CD4-positive, alpha-beta memory T cell (primary cell): ENCODE results near the gene CDCP2. TPM values are rescaled to one million over a fixed set of nuclear protein-coding genes. Genes with fewer than 3 reads are reported as not detected.

Source experiments
- CTCF ChIA-PET: fragments of 350-600 bp; sonication (Branson Sonifier 250); formaldehyde crosslinking; loops from one replicate; lab custom pipeline; 2021; ENCODE audit warnings: inconsistent platforms; ENCODE audit not compliant: partially characterized antibody; lab: Charles Lee
- POLR2A ChIA-PET: fragments of 350-600 bp; sonication (Branson Sonifier 250); formaldehyde crosslinking; loops from one replicate; lab custom pipeline; 2021; ENCODE audit not compliant: partially characterized antibody; lab: Charles Lee
- DNase-seq, 5 donors: peaks; one replicate each; pipeline versions ENCODE4 v3.0.0 to v3.0.0-alpha.2; 2020 to 2022; ENCODE audit warnings: mixed read lengths in 1 of 5
- H3K27ac ChIP-seq: one replicate; pipeline ENCODE4 v1.7.0; 2013; ENCODE audit warnings: low read depth, low read length
- H3K27me3 ChIP-seq: 2 replicates; pipeline ENCODE4 v1.7.0; 2013; ENCODE audit warnings: mild to moderate bottlenecking, low read length, moderate library complexity; ENCODE audit not compliant: insufficient read depth
- H3K36me3 ChIP-seq: 2 replicates; pipeline ENCODE4 v1.7.0; 2013; ENCODE audit warnings: mild to moderate bottlenecking, low read length, moderate library complexity; ENCODE audit not compliant: insufficient read depth
- H3K4me1 ChIP-seq: 2 replicates; pipeline ENCODE4 v1.7.0; 2013; ENCODE audit warnings: mild to moderate bottlenecking, low read length, moderate library complexity; ENCODE audit not compliant: insufficient read depth
- H3K4me3 ChIP-seq, 2 donors: one replicate each; pipeline ENCODE4 v1.7.0; 2013; ENCODE audit warnings: low read length in 2 of 2, mild to moderate bottlenecking in 1 of 2
- H3K9me3 ChIP-seq, 2 donors: one replicate each; pipeline ENCODE4 v1.7.0; 2013; ENCODE audit warnings: low read length in 2 of 2, control low read depth in 1 of 2; ENCODE audit not compliant: control insufficient read depth in 1 of 2
- H3K27ac Mint-ChIP-seq, 7 donors: one replicate each; pipeline ENCODE4 v1.8.0; 2020 to 2021; ENCODE audit warnings: mixed read lengths in 7 of 7, mild to moderate bottlenecking in 6 of 7, inconsistent platforms in 3 of 7, moderate library complexity in 3 of 7
- H3K27me3 Mint-ChIP-seq, 2 donors: one replicate each; pipeline ENCODE4 v1.8.0; 2020 to 2021; ENCODE audit warnings: mixed read lengths in 2 of 2
- H3K36me3 Mint-ChIP-seq, 2 donors: one replicate each; pipeline ENCODE4 v1.8.0; 2020 to 2021; ENCODE audit warnings: mixed read lengths in 2 of 2, inconsistent platforms in 1 of 2, mild to moderate bottlenecking in 1 of 2
- H3K4me1 Mint-ChIP-seq, 4 donors: one replicate each; pipeline ENCODE4 v1.8.0; 2020 to 2021; ENCODE audit warnings: mixed read lengths in 4 of 4, mild to moderate bottlenecking in 1 of 4
- H3K4me3 Mint-ChIP-seq, 8 donors: one replicate each; pipeline ENCODE4 v1.8.0; 2020 to 2021; ENCODE audit warnings: mixed read lengths in 8 of 8, mild to moderate bottlenecking in 7 of 8, moderate library complexity in 6 of 8, inconsistent platforms in 3 of 8
- H3K9me3 Mint-ChIP-seq, 8 donors: one replicate each; pipeline ENCODE4 v1.8.0; 2020 to 2021; ENCODE audit warnings: mixed read lengths in 8 of 8, mild to moderate bottlenecking in 5 of 8, inconsistent platforms in 3 of 8, moderate library complexity in 1 of 8
- intact Hi-C: fragments of 100-400 bp; cut with micrococcal nuclease; formaldehyde crosslinking; loops from one replicate; pipeline ENCODE4 v1.15.1; 2023
- polyA plus RNA-seq, 2 donors: library from polyadenylated mRNA; unstranded; fragments of 300-500 nt; fragmentation: Illumina TruSeq; gene quantifications; one replicate each; pipeline ENCODE4 v1.2.3, GENCODE V29; 2021
- total RNA-seq, 2 experiments: library from RNA; stranded (reverse); gene quantifications; one replicate each; pipeline ENCODE4 v1.2.3, GENCODE V29; 2021

The CDCP2 gene
- total and polyA plus RNA-seq, 4 experiments from 2014 or later = 0.19 TPM; not detected in 3

- ChIA-PET CTCF (no interaction called here), POLR2A (no interaction called here)
- H3K4me3 ChIP-seq = no peak overlapping the region
- no peaks in the 10 kb centered on the region for H3K4me1 ChIP-seq
- no peaks in the 10 kb centered on the region for H3K27me3 Mint-ChIP-seq
- no peaks in the 10 kb centered on the region for H3K36me3 ChIP-seq
- H3K4me1 Mint-ChIP-seq = peaks cover 0 to 2% (median 0%) of the 10 kb centered on the region in 4 donors
- no peak overlapping the region for H3K4me3 Mint-ChIP-seq
- no peaks in the 10 kb centered on the region for H3K9me3 ChIP-seq
- intact Hi-C loops = no loop called here
- DNase-seq = no peak
- H3K27ac Mint-ChIP-seq = no peak overlapping the region
- H3K27ac ChIP-seq = no peak overlapping the region
- no peaks in the 10 kb centered on the region for H3K9me3 Mint-ChIP-seq
- H3K36me3 Mint-ChIP-seq = no peaks in the 10 kb centered on the region
- no peaks in the 10 kb centered on the region for H3K27me3 ChIP-seq
These were observed 1.8 kb downstream of the CDCP2 start for GRCh38 chr1:54151013-54151412.

- H3K27me3 Mint-ChIP-seq = no peaks in the 10 kb centered on the region
- ChIA-PET CTCF (no interaction called here), POLR2A (no interaction called here)
- Histone ChIP-seq H3K9me3 (no peaks in the 10 kb centered on the region), H3K4me3 (no peak overlapping the region), H3K36me3 (no peaks in the 10 kb centered on the region), H3K27me3 (no peaks in the 10 kb centered on the region), H3K27ac (no peak overlapping the region), H3K4me1 (no peaks in the 10 kb centered on the region)
- no peaks in the 10 kb centered on the region for H3K36me3 Mint-ChIP-seq
- H3K9me3 Mint-ChIP-seq = no peaks in the 10 kb centered on the region
- no peak for DNase-seq
- no peak overlapping the region for H3K4me3 Mint-ChIP-seq
- peak overlapping the region in 2 of 7 donors; percentile 4 to 42 for H3K27ac Mint-ChIP-seq
- intact Hi-C loops = no loop called here
- peaks cover 0 to 2% (median 0%) of the 10 kb centered on the region in 4 donors for H3K4me1 Mint-ChIP-seq
These were observed 3.1 kb downstream of the CDCP2 start for GRCh38 chr1:54149734-54150133.

GRCh38 chr1:54144366-54144765, 8.4 kb downstream of the CDCP2 start:
- intact Hi-C loops = no loop called here
- H3K27ac Mint-ChIP-seq = no peak overlapping the region
- no peaks in the 10 kb centered on the region for H3K9me3 ChIP-seq
- no peaks in the 10 kb centered on the region for H3K27me3 ChIP-seq
- no peak for DNase-seq
- H3K9me3 Mint-ChIP-seq = no peaks in the 10 kb centered on the region
- no peaks in the 10 kb centered on the region for H3K4me1 ChIP-seq
- POLR2A ChIA-PET = no interaction called here
- no peaks in the 10 kb centered on the region for H3K36me3 Mint-ChIP-seq
- H3K36me3 ChIP-seq = no peaks in the 10 kb centered on the region
- CTCF ChIA-PET = no interaction called here
- H3K27ac ChIP-seq = no peak overlapping the region
- no peaks in the 10 kb centered on the region for H3K27me3 Mint-ChIP-seq
- no peaks in the 10 kb centered on the region for H3K4me1 Mint-ChIP-seq
- H3K4me3 ChIP-seq = no peak overlapping the region
- H3K4me3 Mint-ChIP-seq = no peak overlapping the region

- no peaks in the 10 kb centered on the region for H3K4me1 Mint-ChIP-seq
- no peak overlapping the region for H3K27ac ChIP-seq
- no peak overlapping the region for H3K4me3 ChIP-seq
- H3K4me3 Mint-ChIP-seq = no peak overlapping the region
- H3K36me3 ChIP-seq = no peaks in the 10 kb centered on the region
- CTCF ChIA-PET = no interaction called here
- H3K9me3 ChIP-seq = no peaks in the 10 kb centered on the region
- no peaks in the 10 kb centered on the region for H3K4me1 ChIP-seq
- H3K27me3 ChIP-seq = no peaks in the 10 kb centered on the region
- intact Hi-C loops = no loop called here
- H3K27ac Mint-ChIP-seq = no peak overlapping the region
- POLR2A ChIA-PET = no interaction called here
- H3K27me3 Mint-ChIP-seq = no peaks in the 10 kb centered on the region
- DNase-seq = no peak
- no peaks in the 10 kb centered on the region for H3K9me3 Mint-ChIP-seq
- H3K36me3 Mint-ChIP-seq = no peaks in the 10 kb centered on the region
These were observed 10.5 kb downstream of the CDCP2 start for GRCh38 chr1:54142146-54142900.

DNA sequence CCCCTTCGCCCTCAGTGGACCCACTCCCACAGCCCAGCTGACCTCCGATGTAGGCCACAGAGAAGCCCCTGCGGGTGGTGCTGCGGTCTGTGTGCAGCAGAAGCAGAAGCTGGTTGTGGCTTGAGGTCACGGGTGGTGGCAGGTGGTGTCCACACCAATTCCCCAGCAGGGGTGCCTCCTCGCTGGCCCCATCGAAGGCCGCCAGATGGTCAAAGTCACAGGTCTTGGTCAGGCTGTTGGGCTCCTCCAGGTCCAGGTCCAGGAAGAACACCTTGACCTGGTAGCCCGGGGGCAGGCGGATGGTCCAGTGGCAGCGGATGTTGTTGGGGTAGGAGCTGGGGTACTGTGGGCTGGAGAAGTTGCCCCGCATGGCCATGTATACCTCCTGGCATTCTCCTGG, 13.1 kb downstream of the CDCP2 start:
- Histone ChIP-seq H3K4me3 (no peak overlapping the region), H3K27ac (no peak overlapping the region), H3K36me3 (no peaks in the 10 kb centered on the region), H3K9me3 (no peaks in the 10 kb centered on the region), H3K27me3 (no peaks in the 10 kb centered on the region), H3K4me1 (no peaks in the 10 kb centered on the region)
- intact Hi-C loops = no loop called here
- Mint-ChIP-seq H3K9me3 (no peaks in the 10 kb centered on the region), H3K27ac (no peak overlapping the region), H3K36me3 (no peaks in the 10 kb centered on the region), H3K27me3 (no peaks in the 10 kb centered on the region), H3K4me1 (no peaks in the 10 kb centered on the region), H3K4me3 (no peak overlapping the region)
- DNase-seq = no peak
- POLR2A ChIA-PET = no interaction called here
- CTCF ChIA-PET = no interaction called here

DNA sequence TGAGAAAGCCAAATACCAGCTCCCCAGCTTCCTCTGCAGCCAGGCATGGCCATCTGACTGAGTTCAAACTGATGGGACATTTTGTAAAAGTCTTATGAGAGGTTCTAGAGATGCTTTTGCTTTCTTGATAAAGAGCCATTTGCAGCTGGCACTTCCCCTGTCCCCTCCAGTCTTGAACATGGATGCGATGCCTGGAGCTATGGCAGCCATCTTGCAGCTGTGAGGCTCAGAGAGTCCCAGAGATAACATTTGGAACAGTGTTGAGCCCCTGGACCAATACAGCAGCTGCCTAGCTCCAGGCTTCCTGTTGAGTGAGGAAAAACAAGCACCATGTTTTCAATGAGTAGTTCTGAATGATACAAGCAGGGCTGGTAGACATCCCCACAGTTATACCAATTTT, 13.8 kb downstream of the CDCP2 start:
- H3K27me3 ChIP-seq = no peaks in the 10 kb centered on the region
- Mint-ChIP-seq H3K9me3 (no peaks in the 10 kb centered on the region), H3K4me3 (no peak overlapping the region), H3K36me3 (no peaks in the 10 kb centered on the region), H3K27me3 (no peaks in the 10 kb centered on the region), H3K4me1 (no peaks in the 10 kb centered on the region), H3K27ac (no peak overlapping the region)
- H3K9me3 ChIP-seq = no peaks in the 10 kb centered on the region
- POLR2A ChIA-PET = no interaction called here
- intact Hi-C loops = no loop called here
- H3K4me3 ChIP-seq = no peak overlapping the region
- CTCF ChIA-PET = no interaction called here
- no peaks in the 10 kb centered on the region for H3K4me1 ChIP-seq
- no peak for DNase-seq
- H3K36me3 ChIP-seq = no peaks in the 10 kb centered on the region
- H3K27ac ChIP-seq = no peak overlapping the region

- ChIA-PET CTCF (interaction anchor here (0.6 kb wide), 1 partner anchor 244 kb away, joined by 3 read pairs; no protein-coding TSS in a partner anchor), POLR2A (no interaction called here)
- Mint-ChIP-seq H3K4me3 (no peak overlapping the region), H3K27ac (no peak overlapping the region), H3K27me3 (no peaks in the 10 kb centered on the region), H3K36me3 (no peaks in the 10 kb centered on the region), H3K9me3 (no peaks in the 10 kb centered on the region), H3K4me1 (no peaks in the 10 kb centered on the region)
- no peak overlapping the region for H3K4me3 ChIP-seq
- DNase-seq = no peak
- H3K27me3 ChIP-seq = no peaks in the 10 kb centered on the region
- H3K36me3 ChIP-seq = no peaks in the 10 kb centered on the region
- no peaks in the 10 kb centered on the region for H3K9me3 ChIP-seq
- H3K27ac ChIP-seq = no peak overlapping the region
- intact Hi-C loops = no loop called here
- H3K4me1 ChIP-seq = no peaks in the 10 kb centered on the region
These were observed 15.2 kb downstream of the CDCP2 start for GRCh38 chr1:54137534-54138061.
